ENCODE data around the gene CDK5RAP1.

CDK5RAP1 gene

GRCh38 chr20:33423141-33423834 lies 22.0 kb upstream of the CDK5RAP1 start:
- in situ Hi-C loops (cut with MboI; ENCODE audit: low sequenced_read_pairs), result no loop called here

DNA sequence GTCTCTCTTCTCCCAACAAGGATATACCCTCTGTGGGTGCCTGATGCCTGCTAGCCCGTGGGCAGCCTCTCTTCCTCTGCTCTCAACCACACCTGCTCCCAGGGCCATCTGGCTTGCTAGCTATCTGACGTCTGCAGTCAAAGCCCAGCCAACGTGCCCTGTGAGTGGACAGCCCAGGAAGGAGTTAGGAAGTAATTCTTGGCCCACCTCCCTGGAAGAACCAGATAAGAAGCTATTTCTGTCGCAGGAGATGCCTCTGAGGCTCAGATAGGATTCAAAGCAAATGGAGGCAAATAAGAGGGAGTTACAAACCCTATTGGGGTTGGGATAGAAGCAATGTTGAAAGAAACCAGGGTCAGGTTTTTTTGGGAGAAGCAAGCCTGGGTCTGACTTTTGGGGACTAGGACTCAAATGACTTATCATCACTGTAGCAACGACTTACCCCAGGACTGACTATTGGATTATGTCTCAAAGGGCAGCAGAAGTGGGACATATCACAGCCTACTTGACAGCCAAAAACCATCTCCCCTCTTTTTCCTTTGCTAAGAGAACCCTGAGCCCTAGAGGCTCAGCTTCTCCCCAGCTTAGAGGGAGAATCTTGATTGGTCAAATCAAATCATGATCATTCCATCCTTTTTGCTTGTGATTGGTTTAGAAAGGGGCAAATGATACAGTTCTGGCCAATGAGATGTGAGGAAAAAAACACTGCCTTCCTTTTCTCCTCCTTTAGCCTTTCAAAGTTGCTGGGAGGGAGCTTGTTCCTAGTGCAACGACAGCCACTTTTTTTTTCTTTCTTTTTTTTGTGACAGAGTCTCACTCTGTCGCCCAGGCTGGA lies 18.0 kb upstream of the CDK5RAP1 start:
- in situ Hi-C loops (cut with MboI; ENCODE audit: low sequenced_read_pairs), result no loop called here

DNA sequence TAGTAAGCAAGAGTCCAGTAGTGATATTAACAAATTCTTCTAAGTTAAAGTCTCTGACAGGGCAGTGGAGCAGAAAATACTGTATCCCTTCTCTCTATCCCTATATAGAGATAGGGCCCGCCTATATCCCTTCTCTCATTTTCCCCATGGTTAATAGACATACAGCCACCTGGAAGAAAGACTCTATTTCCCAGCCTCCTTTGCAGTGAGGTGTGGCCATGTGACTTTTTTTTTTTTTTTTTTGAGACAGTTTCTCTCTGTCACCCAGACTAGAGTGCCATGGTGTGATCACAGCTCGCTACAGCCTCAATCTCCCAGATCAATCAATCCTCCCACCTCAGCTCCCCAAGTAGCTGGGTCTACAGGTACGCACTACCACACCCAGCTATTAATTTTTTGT lies 16.7 kb upstream of the CDK5RAP1 start:
- in situ Hi-C loops (cut with MboI; ENCODE audit: low sequenced_read_pairs), result no loop called here

- in situ Hi-C loops (cut with MboI; ENCODE audit: low sequenced_read_pairs), result no loop called here
Observed at GRCh38 chr20:33415948-33416347, 14.6 kb upstream of the CDK5RAP1 start.

GRCh38 chr20:33412484-33412838 lies 11.1 kb upstream of the CDK5RAP1 start:
- in situ Hi-C loops (cut with MboI; ENCODE audit: low sequenced_read_pairs), result no loop called here

DNA sequence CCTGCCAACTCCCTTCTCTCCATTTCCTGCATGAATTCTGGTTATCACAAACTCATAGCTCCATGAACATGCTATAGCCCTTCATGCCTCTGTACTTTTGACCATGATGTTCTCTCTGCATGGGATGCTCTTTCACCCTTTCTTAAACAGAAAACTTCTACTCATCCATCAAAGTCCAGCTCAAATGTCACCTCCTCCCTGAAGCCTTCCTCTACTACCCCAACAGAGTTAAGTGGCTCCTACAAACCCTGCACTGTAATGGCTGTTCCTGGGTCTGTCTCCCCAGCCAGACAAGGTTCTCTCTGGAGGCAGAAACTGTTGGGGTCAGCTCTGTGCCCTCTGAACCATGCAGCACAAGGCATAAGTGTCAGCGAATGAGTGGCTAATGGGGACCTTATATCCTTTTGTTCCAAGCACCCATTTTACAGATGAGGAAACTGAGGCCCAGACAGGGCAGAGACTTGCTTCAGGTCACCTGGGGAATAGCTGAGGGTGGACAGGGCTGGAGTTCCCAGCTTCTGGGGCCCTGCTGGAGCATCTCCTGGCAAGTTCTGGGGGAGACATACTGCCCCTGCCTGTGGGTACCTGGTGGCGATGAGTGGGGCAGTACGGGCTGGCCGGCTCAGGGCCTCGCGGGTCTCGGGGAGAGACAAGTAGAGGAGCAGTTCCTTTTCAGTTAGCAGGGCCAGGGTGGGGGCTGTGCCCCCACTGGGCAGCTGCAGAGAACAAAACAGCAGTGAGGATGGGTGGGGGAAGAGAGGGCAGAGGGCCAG lies 10.6 kb upstream of the CDK5RAP1 start:
- in situ Hi-C loops (cut with MboI; ENCODE audit: low sequenced_read_pairs), result no loop called here

DNA sequence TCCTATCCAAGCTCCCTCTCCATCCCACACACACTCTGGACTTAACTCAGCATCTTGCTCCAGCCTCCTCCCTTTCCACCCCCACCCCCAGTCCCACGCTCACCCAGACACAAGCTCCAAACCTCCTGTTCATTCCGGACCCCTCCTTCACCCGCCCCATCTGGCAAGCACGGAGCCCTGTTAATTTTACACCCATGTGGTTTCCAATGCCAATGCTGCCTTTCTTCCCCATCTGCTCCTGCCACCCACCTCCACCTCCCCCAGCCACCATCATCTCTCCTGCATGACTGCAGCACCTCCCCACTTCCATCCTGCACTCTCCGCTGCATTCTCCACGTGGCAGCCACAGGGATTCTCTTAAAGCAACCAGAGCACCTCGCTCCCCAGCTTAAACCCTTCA lies 9.9 kb upstream of the CDK5RAP1 start:
- in situ Hi-C loops (cut with MboI; ENCODE audit: low sequenced_read_pairs), result no loop called here

DNA sequence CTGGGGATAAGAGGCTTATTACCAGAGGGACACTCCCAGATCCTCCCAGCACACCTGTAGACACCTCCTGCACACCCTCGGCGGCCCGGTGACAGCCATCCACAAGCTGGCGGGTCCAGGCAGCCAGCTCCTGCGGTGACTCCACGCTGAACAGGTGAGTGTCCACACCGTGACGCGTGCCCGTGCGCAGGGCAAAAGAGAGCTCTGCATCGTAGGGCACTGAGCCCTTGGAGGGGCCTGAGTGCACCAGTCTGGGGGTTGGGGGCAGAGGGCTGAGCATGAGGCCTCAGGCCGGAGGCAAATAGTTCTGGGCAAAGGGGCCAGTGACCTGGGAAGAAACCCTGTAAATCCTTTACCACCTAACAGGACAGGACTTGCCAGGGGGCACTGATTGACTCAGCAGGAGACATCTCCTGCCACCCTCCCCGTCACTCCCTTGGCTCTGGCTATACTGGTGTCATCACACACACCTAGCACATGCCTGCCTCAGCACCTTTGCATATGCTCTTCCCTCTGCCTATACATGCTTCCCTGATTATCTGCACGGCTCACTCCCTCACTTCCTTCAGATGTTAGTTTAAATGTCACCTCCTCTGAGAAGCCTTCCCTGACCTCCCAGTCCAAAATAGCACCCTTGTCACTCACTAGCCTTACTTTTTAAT lies 8.9 kb upstream of the CDK5RAP1 start:
- in situ Hi-C loops (cut with MboI; ENCODE audit: low sequenced_read_pairs), result no loop called here

GRCh38 chr20:33408716-33409654 lies 7.7 kb upstream of the CDK5RAP1 start:
- in situ Hi-C loops (cut with MboI; ENCODE audit: low sequenced_read_pairs), result no loop called here

GRCh38 chr20:33408313-33408712 lies 7.0 kb upstream of the CDK5RAP1 start:
- in situ Hi-C loops (cut with MboI; ENCODE audit: low sequenced_read_pairs), result no loop called here

GRCh38 chr20:33407796-33408195 lies 6.5 kb upstream of the CDK5RAP1 start:
- in situ Hi-C loops (cut with MboI; ENCODE audit: low sequenced_read_pairs), result no loop called here

- in situ Hi-C loops (cut with MboI; ENCODE audit: low sequenced_read_pairs), result no loop called here
Observed at GRCh38 chr20:33407251-33407650, 5.9 kb upstream of the CDK5RAP1 start.

GRCh38 chr20:33404281-33404680 lies 3.0 kb upstream of the CDK5RAP1 start:
- in situ Hi-C loops (cut with MboI; ENCODE audit: low sequenced_read_pairs), result no loop called here

DNA sequence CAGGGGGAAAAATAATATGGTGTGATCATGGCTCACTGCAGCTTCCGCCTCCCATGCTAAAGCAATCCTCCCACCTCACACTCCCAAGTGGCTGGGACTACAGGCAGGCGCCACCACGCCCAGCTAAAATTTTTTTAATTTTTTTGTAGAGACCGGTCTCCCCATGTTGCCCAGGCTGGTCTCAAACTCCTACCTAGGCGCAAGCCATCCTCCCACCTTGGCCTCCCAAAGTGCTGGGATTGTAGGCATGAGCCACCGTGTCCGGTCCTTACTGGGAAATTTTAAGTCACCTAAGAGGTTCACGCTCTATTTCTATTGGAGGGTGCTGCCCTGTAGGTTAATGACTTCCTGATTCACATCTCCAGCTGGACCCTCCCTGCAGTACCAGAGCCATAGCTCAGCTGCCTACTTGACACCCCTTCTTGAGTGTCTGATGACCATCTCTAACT lies 626 bp upstream of the CDK5RAP1 start:
- in situ Hi-C loops (cut with MboI; ENCODE audit: low sequenced_read_pairs), result no loop called here

GRCh38 chr20:33400812-33401183 lies 521 bp downstream of the CDK5RAP1 start:
- in situ Hi-C loops (cut with MboI; ENCODE audit: low sequenced_read_pairs), result no loop called here

DNA sequence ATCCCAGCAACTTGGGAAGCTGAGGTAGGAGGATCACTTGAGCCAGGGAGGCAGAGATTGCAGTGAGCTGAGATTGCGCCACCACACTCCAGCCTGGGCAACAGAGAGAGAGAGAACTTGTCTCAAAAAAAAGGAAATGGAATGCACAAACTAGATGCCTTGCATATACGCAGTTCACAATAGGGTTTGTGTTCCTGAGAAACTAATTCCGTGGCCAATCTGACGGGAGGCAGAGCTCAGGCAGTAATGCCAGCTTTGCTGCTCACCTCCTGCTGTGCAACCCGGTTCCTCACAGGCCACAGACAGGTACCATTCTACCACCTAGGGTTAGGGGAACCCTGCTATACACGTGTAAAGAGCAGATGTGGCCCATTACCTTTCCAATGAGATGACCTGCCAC lies 1.4 kb downstream of the CDK5RAP1 start:
- in situ Hi-C loops (cut with MboI; ENCODE audit: low sequenced_read_pairs), result no loop called here

GRCh38 chr20:33394718-33395117 lies 6.6 kb downstream of the CDK5RAP1 start:
- in situ Hi-C loops (cut with MboI; ENCODE audit: low sequenced_read_pairs), result no loop called here

DNA sequence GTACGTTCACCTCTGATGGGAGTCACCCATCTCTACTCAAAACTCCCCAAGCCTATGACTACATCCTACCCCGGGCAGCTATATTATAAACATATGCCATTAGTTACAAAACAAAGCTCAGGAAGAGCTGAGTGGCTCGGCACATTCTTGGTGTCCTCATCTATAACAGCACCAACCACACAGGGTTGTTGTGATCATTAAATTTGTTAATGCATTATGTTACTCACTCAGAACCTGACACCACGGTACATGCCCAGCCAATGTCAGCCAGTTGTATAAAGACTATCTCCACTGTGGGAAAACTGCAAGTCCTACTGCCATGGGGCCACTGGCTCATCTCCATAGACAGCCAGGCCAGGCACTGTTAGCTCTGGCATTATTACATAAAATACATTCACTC lies 7.7 kb downstream of the CDK5RAP1 start:
- in situ Hi-C loops (cut with MboI; ENCODE audit: low sequenced_read_pairs), result no loop called here

DNA sequence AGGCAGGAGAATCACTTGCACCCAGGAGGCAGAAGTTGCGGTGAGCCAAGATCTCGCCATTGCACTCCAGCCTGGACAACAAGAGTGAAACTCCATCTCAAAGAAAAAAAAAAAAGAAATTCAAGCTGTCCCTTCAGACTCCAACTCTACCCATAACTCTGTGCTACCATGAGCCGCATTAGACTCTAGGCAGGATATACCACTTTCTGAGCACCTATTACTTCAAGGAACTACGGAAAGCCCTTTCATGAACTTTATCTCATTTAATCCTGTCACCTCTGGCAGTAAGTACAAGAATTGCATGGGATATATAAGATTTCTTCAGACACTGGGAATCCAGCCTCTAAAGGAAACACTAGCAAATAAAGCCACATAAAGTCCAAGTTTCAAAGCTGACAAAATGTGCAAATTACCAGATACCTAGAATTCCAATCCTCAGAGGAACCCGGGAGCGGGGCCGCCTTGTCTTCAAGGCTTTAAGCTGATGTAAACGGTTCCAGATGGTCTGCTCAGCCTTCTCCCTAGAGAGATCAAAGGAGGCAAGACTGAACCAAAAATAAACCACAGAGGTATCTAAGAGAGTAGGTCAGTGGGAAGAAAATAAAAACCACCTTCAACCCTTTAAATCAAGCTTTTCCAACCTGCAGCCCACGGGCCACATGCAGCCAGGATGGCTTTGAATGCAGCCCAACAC lies 9.4 kb downstream of the CDK5RAP1 start:
- in situ Hi-C loops (cut with MboI; ENCODE audit: low sequenced_read_pairs), result no loop called here

Measured in HL-60/S4 (cell line).